Measurements from ENCODE around the gene VAC14. TPM values are rescaled to one million over a fixed set of nuclear protein-coding genes. Genes with fewer than 3 reads are reported as not detected.

Gene VAC14
- total RNA-seq, 4 donors from 2014 or later = 39.5 to 65.5 (median 45.4) TPM

- peak overlapping the region; percentile 86 for H3K27ac ChIP-seq
Measured at GRCh38 chr16:70736465-70737376, 64.2 kb downstream of the VAC14 start.

GRCh38 chr16:70735141-70735979 is 65.6 kb downstream of the VAC14 start:
- Histone ChIP-seq H3K4me3 (no peak overlapping the region), H3K27ac (peak overlapping the region; percentile 86), H3K36me3 (peaks cover 7% of the 10 kb centered on the region), H3K9me3 (no peaks in the 10 kb centered on the region), H3K4me1 (peaks cover 43% of the 10 kb centered on the region), H3K27me3 (no peaks in the 10 kb centered on the region)
- TF ChIP-seq CTCF (IDR thresholded peaks at IDR 0.05) (no peak), POLR2AphosphoS5 (IDR thresholded peaks at IDR 0.05) (no peak), EP300 (IDR thresholded peaks at IDR 0.05) (no peak), POLR2A (IDR thresholded peaks at IDR 0.05) (no peak)
- DNase-seq (ENCODE audit: low spot score in 2 of 2) = no peak
- WGBS = 80% methylated on average over 13 of the region's 13 CpGs

More at GRCh38 chr16:70736465-70737376, 64.2 kb downstream of the VAC14 start:
- H3K4me1 ChIP-seq = peaks cover 57% of the 10 kb centered on the region
- no peaks in the 10 kb centered on the region for H3K27me3 ChIP-seq
- H3K4me3 ChIP-seq = no peak overlapping the region
- WGBS = 82% methylated on average over 12 of the region's 18 CpGs
- peaks cover 7% of the 10 kb centered on the region for H3K36me3 ChIP-seq
- DNase-seq (ENCODE audit: low spot score in 2 of 2) = no peak
- no peaks in the 10 kb centered on the region for H3K9me3 ChIP-seq
- TF ChIP-seq POLR2AphosphoS5 (IDR thresholded peaks at IDR 0.05) (no peak), CTCF (IDR thresholded peaks at IDR 0.05) (no peak), EP300 (IDR thresholded peaks at IDR 0.05) (no peak)

GRCh38 chr16:70734522-70735095 is 66.3 kb downstream of the VAC14 start:
- Histone ChIP-seq H3K27me3 (no peaks in the 10 kb centered on the region), H3K27ac (no peak overlapping the region), H3K9me3 (no peaks in the 10 kb centered on the region), H3K4me3 (no peak overlapping the region), H3K4me1 (peaks cover 38% of the 10 kb centered on the region), H3K36me3 (peaks cover 7% of the 10 kb centered on the region)
- 79% methylated on average over 4 of the region's 4 CpGs for WGBS
- no peak for DNase-seq (ENCODE audit: low spot score in 2 of 2)
- no peak for TF ChIP-seq POLR2A (IDR thresholded peaks at IDR 0.05)
- TF ChIP-seq POLR2AphosphoS5 (IDR thresholded peaks at IDR 0.05) = no peak
- no peak for TF ChIP-seq EP300 (IDR thresholded peaks at IDR 0.05)
- TF ChIP-seq CTCF (IDR thresholded peaks at IDR 0.05) = no peak

- peaks cover 12% of the 10 kb centered on the region for H3K36me3 ChIP-seq
Measured at GRCh38 chr16:70730944-70731343, 70.0 kb downstream of the VAC14 start.

More at GRCh38 chr16:70730944-70731343, 70.0 kb downstream of the VAC14 start:
- DNase-seq (ENCODE audit: low spot score in 2 of 2) = no peak
- Histone ChIP-seq H3K27me3 (no peaks in the 10 kb centered on the region), H3K9me3 (no peaks in the 10 kb centered on the region), H3K27ac (no peak overlapping the region), H3K4me1 (peaks cover 17% of the 10 kb centered on the region), H3K4me3 (no peak overlapping the region)
- 78% methylated on average over 2 of the region's 3 CpGs for WGBS
- TF ChIP-seq POLR2AphosphoS5 (IDR thresholded peaks at IDR 0.05) (no peak), EP300 (IDR thresholded peaks at IDR 0.05) (no peak), CTCF (IDR thresholded peaks at IDR 0.05) (no peak), POLR2A (IDR thresholded peaks at IDR 0.05) (no peak)

Measured in suprapubic skin (tissue), 4 donors.